Chondrocyte (in vitro differentiated cells): ENCODE measurements around the gene PLEKHG4B. TPM values are rescaled to one million over a fixed set of nuclear protein-coding genes. Genes with fewer than 3 reads are reported as not detected.
"Not testable (repeated sequence)": the region's sequence is repeated elsewhere in the genome, so short reads cannot be mapped to it uniquely, and the experiment has no call there.

Experiments
- DNase-seq: peaks from one replicate; pipeline ENCODE4 v3.0.0; 2021; ENCODE audit warnings: mixed read lengths, low spot score
- H3K27ac Mint-ChIP-seq: one replicate; pipeline ENCODE4 v1.8.0; 2021; ENCODE audit warnings: mild to moderate bottlenecking, moderate library complexity, mixed read lengths; ENCODE audit not compliant: unreplicated experiment
- H3K27me3 Mint-ChIP-seq: 2 replicates; pipeline ENCODE4 v1.8.0; 2021; ENCODE audit warnings: low read depth, mixed read lengths
- H3K36me3 Mint-ChIP-seq: 2 replicates; pipeline ENCODE4 v1.8.0; 2021; ENCODE audit warnings: low read depth, mixed read lengths
- H3K4me1 Mint-ChIP-seq: 2 replicates; pipeline ENCODE4 v1.8.0; 2021; ENCODE audit warnings: low read depth, mild to moderate bottlenecking, mixed read lengths
- H3K4me3 Mint-ChIP-seq: one replicate; pipeline ENCODE4 v1.8.0; 2021; ENCODE audit warnings: mild to moderate bottlenecking, moderate library complexity, mixed read lengths; ENCODE audit not compliant: unreplicated experiment
- H3K9me3 Mint-ChIP-seq: 2 replicates; pipeline ENCODE4 v1.8.0; 2021; ENCODE audit warnings: low read depth, mixed read lengths
- CTCF ChIP-seq: fragments of 200-600 bp; sonication (generic); IDR thresholded peaks from 2 replicates; pipeline ENCODE4 v1.5.0; 2021; ENCODE audit warnings: antibody characterized with exemption, mild to moderate bottlenecking, moderate library complexity
- total RNA-seq: library from RNA; stranded (reverse); gene quantifications from 3 replicates; pipeline ENCODE4 v1.2.1, GENCODE V29; 2021

Gene PLEKHG4B
- total RNA-seq, 1 donor from 2014 or later, result 2.0 TPM

GRCh38 chr5:234450-234849, 142.5 kb downstream of the PLEKHG4B start:
- no peak overlapping the region for H3K27ac Mint-ChIP-seq
- no peaks in the 10 kb centered on the region for H3K27me3 Mint-ChIP-seq
- TF ChIP-seq CTCF, result no peak
- H3K4me3 Mint-ChIP-seq, result no peak overlapping the region
- peaks cover 39% of the 10 kb centered on the region for H3K36me3 Mint-ChIP-seq
- no peak for DNase-seq
- no peaks in the 10 kb centered on the region for H3K4me1 Mint-ChIP-seq
- no peaks in the 10 kb centered on the region for H3K9me3 Mint-ChIP-seq

- H3K4me3 Mint-ChIP-seq, H3K27ac Mint-ChIP-seq, H3K4me1 Mint-ChIP-seq, DNase-seq, H3K9me3 Mint-ChIP-seq, H3K27me3 Mint-ChIP-seq: not testable (repeated sequence)
- H3K36me3 Mint-ChIP-seq, result peaks cover 43% of the 10 kb centered on the region
Observed at GRCh38 chr5:235527-235926, 143.6 kb downstream of the PLEKHG4B start.

GRCh38 chr5:237931-238330, 146.0 kb downstream of the PLEKHG4B start:
- not testable (repeated sequence) for H3K27me3 Mint-ChIP-seq, H3K4me1 Mint-ChIP-seq, H3K9me3 Mint-ChIP-seq, H3K27ac Mint-ChIP-seq, DNase-seq, H3K4me3 Mint-ChIP-seq
- H3K36me3 Mint-ChIP-seq, result peaks cover 52% of the 10 kb centered on the region

Other genes starting within 250 kb of the PLEKHG4B start
- not detected in 3 replicates for gene LRRC14B, start 99.3 kb downstream of the PLEKHG4B start, total RNA-seq
- 8.0 to 10.4 TPM (median 9.6 TPM) in 3 replicates for gene CCDC127, start 126.0 kb downstream of the PLEKHG4B start, total RNA-seq
- 79.7 to 95.5 TPM (median 81.5 TPM) in 3 replicates for gene SDHA, start 126.2 kb downstream of the PLEKHG4B start, total RNA-seq
- gene PDCD6, start 179.5 kb downstream of the PLEKHG4B start, total RNA-seq, result 71.9 to 89.8 TPM (median 74.0 TPM) in 3 replicates
- 9.3 to 17.3 TPM (median 13.4 TPM) in 3 replicates for gene AHRR, start 229.5 kb downstream of the PLEKHG4B start, total RNA-seq